Epidermal melanocyte (primary cell): ENCODE data around the gene FBXO22.
"Not testable (repeated sequence)": the region's sequence is repeated elsewhere in the genome, so short reads cannot be mapped to it uniquely, and the experiment has no call there.

Source experiments
- DNase-seq: peaks from one replicate; pipeline ENCODE4 v3.0.0; 2011; ENCODE audit warnings: low spot score; ENCODE audit not compliant: insufficient read length

Gene FBXO22

DNA sequence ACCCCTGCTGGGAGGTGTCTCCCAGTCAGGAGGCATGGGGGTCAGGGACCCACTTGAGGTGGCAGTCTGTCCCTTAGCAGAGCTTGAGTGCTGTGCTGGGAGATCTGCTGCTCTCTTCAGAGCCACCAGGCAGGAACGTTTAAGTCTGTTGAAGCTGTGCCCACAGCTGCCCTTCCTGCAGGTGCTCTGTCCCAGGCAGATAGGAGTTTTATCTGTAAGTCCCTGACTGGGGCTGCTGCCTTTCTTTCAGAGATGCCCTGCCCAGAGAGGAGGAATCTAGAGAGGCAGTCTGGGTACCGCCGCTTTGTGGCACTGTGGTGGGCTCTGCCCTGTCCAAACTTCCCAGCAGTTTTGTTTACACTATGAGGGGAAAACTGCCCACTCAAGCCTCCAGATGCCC is 73.1 kb downstream of the FBXO22 start:
- DNase-seq = not testable (repeated sequence)

DNA sequence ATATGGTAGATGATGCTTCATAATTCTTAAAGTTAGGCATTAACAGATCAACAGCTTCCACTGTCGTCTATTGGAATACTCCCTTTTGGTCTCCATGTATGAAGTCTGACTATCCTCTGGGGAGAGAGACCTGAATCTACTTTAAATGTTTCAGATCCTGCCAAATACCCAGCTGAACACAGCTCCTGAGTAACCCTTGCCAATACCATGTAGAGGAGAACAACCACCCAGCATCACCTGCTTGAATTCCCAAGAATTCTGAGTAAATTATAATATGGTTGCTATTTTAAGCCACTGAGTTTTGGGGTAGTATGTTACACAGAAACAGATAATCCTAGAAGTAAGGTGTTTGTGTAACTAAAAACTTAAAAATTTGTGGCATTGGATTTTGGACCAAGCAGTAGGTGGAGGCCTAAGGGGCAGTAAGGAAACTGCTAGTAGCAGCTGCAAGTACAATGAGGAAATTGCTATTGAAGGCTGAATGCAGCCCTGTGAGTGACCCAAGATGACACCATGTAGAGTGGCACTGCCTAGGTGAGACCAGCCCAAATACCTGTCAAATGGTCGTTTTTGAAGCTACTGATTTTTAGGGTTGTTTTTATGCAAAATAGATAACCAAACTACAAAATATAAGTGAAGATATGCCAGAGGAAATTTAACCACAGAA is 77.6 kb downstream of the FBXO22 start:
- no peak for DNase-seq

DNA sequence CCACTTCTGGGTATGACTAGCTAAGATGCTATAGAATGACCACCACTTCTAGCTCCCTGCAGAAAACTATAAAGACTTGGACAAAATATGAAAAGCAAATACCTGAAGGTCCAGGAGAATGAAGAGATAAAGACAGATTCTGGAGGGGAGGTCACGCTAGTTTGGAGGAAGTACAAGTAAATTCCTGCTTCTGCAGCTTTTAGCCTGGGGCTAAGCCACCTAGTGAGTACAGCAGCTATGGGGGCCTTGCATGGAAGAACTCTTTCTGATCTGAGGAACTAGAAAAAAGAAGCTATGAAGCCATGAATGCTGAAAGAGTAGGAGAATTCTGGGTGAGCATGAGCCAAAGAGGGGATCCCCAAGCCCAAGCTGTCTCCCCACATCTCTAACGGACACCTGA is 78.8 kb downstream of the FBXO22 start:
- no peak for DNase-seq

DNA sequence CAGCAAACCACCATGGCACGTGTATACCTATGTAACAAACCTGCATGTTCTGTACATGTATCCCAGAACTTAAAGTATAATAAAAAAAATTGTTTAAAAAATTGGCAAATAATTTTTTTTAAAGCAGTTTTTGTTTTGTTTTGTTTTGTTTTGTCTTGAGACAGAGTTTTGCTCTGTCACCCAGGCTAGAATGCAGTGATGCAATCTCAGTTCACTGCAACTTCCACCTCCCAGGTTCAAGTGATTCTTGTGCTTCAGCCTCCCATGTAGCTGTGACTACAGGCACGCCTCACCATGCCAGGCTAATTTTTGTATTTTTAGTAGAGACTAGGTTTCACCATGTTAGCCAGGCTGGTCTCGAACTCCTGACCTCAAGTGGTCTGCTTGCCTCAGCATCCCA is 81.0 kb downstream of the FBXO22 start:
- not testable (repeated sequence) for DNase-seq

DNA sequence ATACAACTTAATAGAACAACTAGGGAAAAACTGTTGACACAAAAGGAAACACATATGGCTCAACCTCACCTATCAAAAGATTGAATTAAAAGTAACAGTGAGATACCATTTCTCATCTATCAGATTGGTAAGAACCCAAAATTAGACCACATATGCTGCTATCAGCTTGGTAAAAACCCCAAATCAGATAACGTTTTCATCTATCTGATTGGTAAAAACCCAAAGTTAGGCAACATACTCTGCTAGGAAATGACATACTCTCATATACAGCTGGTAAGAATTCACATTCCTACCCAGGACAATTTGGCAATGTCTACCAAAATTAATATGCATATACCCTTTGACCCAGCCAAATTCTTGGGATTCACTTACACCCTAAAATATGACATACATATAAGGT is 82.3 kb downstream of the FBXO22 start:
- no peak for DNase-seq

DNA sequence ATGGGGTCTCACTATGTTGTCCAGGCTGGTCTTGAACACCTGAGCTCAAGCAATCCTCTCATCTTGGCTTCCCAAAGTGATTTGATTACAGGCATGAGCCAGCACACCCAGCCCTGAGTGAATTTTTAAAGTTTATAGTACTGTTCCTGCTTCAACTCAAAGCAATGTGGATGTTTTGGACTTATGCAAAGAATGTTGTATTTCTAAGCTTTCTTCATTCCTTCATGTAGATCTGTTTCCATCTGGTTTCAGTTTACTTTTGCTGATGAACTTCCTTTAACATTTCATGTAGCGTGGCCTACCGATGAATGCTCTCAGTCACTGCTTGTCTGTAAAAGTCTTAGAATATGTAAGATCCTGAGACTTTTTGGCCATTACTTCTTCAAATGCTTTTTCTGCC is 85.4 kb downstream of the FBXO22 start:
- no peak for DNase-seq

DNA sequence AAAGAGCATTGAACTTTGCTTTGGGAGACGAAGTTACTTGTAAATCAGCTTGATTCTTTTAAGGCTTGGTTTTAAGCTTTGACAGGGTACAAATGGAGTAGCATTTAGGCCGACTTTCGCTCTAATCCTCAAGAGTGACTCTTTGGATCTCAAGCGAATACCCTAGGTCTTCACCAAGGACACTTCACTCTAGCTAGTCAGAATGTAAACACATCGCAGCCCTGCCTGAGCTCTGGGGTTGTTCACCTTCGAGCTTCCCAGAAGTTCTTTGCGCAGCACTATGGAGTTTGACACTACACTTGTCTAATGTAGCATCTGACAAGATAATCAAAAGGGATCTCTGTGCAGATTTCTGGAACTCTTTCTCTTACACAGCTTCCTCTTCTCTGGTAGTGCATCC is 86.2 kb downstream of the FBXO22 start:
- DNase-seq = no peak
